Right lobe of liver (tissue), 4 donors: ENCODE data around the gene TLE3.

Experiments used
- POLR2A ChIP-seq: fragments of 450-650 bp; IDR thresholded peaks from one replicate; pipeline ENCODE4 v1.6.1; 2017; ENCODE audit warnings: antibody characterized with exemption, mild to moderate bottlenecking
- TF ChIP-seq, protein P1 (sequence below), 4 donors: fragments of 200-600 bp in 3 of 4; fragments of 450-650 bp in 1 of 4; IDR thresholded peaks; one replicate each; pipeline versions ENCODE4 v1.5.1 to v1.8.0; 2016 to 2022; ENCODE audit warnings: antibody characterized with exemption in 4 of 4, mild to moderate bottlenecking in 2 of 4
- donor health status: DM: no; HTN: no; CAD: no.
- donor health status: DM: no; HTN: no; CAD: no.
- donor health status: DM: no; HTN: yes; CAD: no.

- TF ChIP-seq, protein P1, sequence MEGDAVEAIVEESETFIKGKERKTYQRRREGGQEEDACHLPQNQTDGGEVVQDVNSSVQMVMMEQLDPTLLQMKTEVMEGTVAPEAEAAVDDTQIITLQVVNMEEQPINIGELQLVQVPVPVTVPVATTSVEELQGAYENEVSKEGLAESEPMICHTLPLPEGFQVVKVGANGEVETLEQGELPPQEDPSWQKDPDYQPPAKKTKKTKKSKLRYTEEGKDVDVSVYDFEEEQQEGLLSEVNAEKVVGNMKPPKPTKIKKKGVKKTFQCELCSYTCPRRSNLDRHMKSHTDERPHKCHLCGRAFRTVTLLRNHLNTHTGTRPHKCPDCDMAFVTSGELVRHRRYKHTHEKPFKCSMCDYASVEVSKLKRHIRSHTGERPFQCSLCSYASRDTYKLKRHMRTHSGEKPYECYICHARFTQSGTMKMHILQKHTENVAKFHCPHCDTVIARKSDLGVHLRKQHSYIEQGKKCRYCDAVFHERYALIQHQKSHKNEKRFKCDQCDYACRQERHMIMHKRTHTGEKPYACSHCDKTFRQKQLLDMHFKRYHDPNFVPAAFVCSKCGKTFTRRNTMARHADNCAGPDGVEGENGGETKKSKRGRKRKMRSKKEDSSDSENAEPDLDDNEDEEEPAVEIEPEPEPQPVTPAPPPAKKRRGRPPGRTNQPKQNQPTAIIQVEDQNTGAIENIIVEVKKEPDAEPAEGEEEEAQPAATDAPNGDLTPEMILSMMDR (IDR thresholded peaks at IDR 0.05) = no peak
- TF ChIP-seq POLR2A = no peak
Measured at GRCh38 chr15:70125605-70126004, 27.9 kb upstream of the TLE3 start.
